Fibroblast of the aortic adventitia (primary cell): ENCODE results near the gene NT5E. TPM values are rescaled to one million over a fixed set of nuclear protein-coding genes. Genes with fewer than 3 reads are reported as not detected.

Experiments used
- DNase-seq: peaks from one replicate; pipeline ENCODE4 v3.0.0-alpha.2; 2010; ENCODE audit warnings: low read depth
- H3K4me3 ChIP-seq: 2 replicates; pipeline ENCODE4 v1.5.1; 2011; ENCODE audit warnings: low read depth, mild to moderate bottlenecking, control low read depth, low read length, moderate library complexity
- total RNA-seq: library from RNA; depleted of rRNA; stranded (reverse); fragments of >200 nt; gene quantifications from 2 replicates; pipeline ENCODE4 v1.2.3, GENCODE V29; 2012; ENCODE audit warnings: low replicate concordance
- TF ChIP-seq, protein P1 (sequence below): IDR thresholded peaks from 2 replicates; pipeline ENCODE4 v1.5.1; 2011; ENCODE audit warnings: mild to moderate bottlenecking, low read length, control low read depth, inconsistent platforms; ENCODE audit not compliant: insufficient read depth

Gene NT5E
- total RNA-seq, 1 donor, result 418 TPM

DNA sequence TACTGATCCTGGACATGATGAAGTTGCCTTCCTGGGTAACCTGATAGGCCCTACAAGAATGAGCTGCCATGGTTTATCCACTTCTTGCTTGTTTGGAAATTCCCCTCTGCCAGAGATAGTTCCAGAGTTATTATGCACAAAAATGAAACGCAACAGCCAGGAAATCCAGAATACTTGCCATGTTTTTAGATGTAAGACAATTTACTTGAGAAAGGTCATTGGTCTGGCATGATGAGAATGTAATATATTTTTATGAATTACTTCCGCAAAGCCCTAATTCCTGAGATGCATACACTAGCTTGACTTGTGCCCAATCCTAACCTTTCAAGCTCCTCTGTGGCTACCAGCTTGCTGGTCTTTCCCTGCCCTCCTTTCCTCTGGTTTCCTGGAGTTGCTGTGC lies 27.9 kb upstream of the NT5E start:
- no peak overlapping the region for H3K4me3 ChIP-seq
- TF ChIP-seq, protein P1, sequence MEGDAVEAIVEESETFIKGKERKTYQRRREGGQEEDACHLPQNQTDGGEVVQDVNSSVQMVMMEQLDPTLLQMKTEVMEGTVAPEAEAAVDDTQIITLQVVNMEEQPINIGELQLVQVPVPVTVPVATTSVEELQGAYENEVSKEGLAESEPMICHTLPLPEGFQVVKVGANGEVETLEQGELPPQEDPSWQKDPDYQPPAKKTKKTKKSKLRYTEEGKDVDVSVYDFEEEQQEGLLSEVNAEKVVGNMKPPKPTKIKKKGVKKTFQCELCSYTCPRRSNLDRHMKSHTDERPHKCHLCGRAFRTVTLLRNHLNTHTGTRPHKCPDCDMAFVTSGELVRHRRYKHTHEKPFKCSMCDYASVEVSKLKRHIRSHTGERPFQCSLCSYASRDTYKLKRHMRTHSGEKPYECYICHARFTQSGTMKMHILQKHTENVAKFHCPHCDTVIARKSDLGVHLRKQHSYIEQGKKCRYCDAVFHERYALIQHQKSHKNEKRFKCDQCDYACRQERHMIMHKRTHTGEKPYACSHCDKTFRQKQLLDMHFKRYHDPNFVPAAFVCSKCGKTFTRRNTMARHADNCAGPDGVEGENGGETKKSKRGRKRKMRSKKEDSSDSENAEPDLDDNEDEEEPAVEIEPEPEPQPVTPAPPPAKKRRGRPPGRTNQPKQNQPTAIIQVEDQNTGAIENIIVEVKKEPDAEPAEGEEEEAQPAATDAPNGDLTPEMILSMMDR, result no peak
- DNase-seq, result peak; percentile 81

DNA sequence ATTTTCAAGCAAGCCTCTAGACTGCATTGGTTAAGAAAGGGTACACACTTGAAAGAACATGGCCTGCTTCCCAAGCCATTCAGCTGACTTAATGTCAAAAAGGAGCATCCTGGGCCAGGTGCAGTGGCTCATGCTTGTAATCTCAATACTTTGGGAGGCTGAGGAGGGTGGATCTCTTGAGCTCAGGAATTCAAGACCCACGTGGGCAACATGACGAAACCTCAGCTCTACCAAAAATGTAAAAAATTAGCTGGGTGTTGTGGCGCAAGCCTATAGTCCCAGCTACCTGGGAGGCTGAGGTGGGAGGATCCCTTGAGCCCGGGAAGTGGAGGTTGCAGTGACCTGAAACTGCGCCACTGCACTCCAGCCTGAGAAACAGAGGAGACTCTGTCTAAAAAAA lies 26.9 kb upstream of the NT5E start:
- H3K4me3 ChIP-seq, result no peak overlapping the region
- no peak for DNase-seq
- TF ChIP-seq, protein P1, result no peak

DNA sequence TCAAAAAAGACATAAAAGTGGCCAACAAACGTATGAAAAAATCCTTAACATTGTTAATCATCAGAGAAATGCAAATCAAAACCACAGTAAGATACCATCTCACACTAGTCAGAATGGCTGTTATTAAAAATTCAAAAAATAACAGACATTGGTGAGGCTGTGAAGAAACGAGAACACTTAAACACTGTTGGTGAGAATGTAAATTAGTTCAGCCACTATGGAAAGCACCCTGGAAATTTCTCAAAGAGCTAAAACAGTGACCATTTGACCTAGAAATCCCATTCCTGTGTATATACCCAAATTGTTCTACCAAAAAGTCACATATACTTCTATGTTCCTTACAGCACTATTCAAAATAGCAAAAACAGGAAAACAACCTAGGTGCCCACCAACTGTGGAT lies 24.9 kb upstream of the NT5E start:
- TF ChIP-seq, protein P1, result no peak
- no peak overlapping the region for H3K4me3 ChIP-seq
- no peak for DNase-seq

DNA sequence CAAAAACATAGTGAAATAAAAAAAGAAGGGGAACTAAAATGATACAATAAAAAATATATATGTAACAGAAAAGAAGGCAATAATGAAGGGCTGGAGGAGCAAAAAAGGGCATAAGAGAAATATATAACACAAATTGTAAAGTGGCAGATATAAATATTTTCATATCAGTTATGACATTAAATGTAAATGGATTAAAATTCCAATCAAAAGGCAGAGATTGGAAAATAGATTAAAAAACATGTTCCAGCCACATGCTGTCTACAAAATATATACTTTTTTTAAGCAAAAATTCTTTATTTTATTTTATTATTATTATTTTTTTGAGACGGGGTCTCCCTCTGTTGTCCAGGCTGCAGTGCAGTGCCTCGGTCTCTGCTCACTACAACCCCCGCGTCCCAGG lies 23.9 kb upstream of the NT5E start:
- no peak for DNase-seq
- TF ChIP-seq, protein P1, result no peak
- no peak overlapping the region for H3K4me3 ChIP-seq

DNA sequence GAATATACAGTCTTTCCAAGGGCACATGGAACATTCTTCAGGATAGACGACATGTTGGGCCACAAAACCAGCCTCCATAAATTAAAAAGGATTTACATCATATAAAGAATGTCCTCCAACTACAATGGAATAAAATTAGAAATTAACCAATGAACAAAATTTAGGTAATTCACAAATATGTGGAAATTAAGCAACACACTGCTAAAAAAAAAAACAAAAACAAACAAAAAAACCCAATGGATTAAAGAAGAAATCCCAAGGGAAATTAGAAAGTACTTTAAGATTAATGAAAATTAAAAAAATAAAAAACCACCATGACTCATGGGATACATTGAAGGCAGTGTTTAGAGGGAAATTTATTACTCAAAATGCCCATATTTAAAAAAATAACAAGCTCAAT lies 21.4 kb upstream of the NT5E start:
- TF ChIP-seq, protein P1, result no peak
- no peak overlapping the region for H3K4me3 ChIP-seq
- no peak for DNase-seq

DNA sequence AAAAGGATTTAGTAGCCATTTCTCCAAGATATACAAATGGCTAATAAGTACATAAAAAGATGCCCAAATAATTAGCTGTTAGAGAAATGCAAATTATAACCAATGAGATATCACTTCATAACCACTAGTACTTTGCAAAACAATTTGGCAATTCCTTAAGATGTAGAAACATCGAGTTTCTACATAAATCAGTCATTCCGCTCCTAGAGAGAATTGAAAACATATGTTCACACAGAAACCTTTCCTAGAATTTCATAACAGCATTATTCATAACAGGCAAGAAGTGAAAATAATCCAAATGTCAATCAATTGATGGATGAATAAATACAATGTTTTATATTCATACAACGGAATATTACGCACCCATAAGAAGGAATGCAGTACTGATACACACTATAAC lies 20.5 kb upstream of the NT5E start:
- DNase-seq, result peak; percentile 62
- TF ChIP-seq, protein P1, result no peak
- H3K4me3 ChIP-seq, result no peak overlapping the region

DNA sequence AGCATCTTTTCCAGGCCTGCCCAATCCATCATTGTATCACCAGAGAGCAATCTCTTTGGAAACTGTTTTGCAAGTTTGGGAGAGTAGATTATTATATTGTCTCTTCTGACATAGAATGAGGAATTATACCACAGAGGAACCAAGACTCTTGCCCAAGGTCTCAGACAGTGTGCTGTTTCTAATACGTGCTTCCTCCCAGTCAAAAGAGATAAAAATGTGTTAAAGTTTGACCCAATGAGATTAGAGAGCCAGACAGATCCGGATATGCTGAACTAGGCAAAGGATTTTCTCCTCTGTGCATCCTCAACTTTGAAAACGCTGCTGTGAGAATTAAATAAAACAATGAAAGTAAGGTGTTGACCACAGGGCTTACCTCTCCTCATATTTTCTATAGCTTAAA lies 18.6 kb upstream of the NT5E start:
- no peak overlapping the region for H3K4me3 ChIP-seq
- no peak for DNase-seq
- TF ChIP-seq, protein P1, result no peak
